ENCODE measurements around the gene EPHB6.

- no peak for TF ChIP-seq CTCF (IDR thresholded peaks at IDR 0.05)
- TF ChIP-seq POLR2A (IDR thresholded peaks at IDR 0.05), result no peak
- TF ChIP-seq POLR2AphosphoS5 (IDR thresholded peaks at IDR 0.05), result no peak
Observed at GRCh38 chr7:142898377-142899170, 43.7 kb downstream of the EPHB6 start.

All from breast epithelium (tissue), 3 donors.